ENCODE measurements around the gene KLF2.

GRCh38 chr19:16288544-16288943 is 36.1 kb upstream of the KLF2 start:
- no peak for TF ChIP-seq CTCF (IDR thresholded peaks at IDR 0.05)
- no peak for TF ChIP-seq POLR2A (IDR thresholded peaks at IDR 0.05; ENCODE audit: low read depth)
